ENCODE data around the gene CAP2.
A peak's percentile ranks its signal among the peaks of the same experiment; 100 is the strongest.

The CAP2 gene

GRCh38 chr6:17473554-17473953 lies 80.2 kb downstream of the CAP2 start:
- no peak for DNase-seq

GRCh38 chr6:17474289-17474688 lies 80.9 kb downstream of the CAP2 start:
- DNase-seq: no peak

GRCh38 chr6:17475606-17476244 lies 82.3 kb downstream of the CAP2 start:
- no peak for DNase-seq

DNA sequence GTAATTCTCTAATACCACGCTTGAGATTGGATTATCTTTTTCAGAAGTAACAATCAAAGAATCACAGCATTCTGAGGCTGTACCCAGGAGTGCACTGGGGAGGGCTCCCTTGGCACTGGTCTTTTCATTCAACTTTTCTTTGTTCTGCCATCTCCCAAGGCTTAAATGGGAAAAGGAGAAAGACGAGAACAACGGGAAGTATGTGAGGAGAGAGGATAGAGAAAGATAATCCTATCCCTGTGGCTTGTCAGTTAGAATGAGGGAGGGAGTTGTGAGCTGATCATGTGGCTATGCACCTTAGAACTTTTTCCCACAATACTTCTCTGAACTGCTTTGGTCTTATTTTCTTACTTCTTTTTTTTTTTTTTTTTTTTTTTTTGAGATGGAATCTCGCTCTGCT lies 83.1 kb downstream of the CAP2 start:
- DNase-seq: no peak

- no peak for DNase-seq
Measured at GRCh38 chr6:17477356-17477755, 84.0 kb downstream of the CAP2 start.

- DNase-seq: no peak
Measured at GRCh38 chr6:17478223-17478907, 85.0 kb downstream of the CAP2 start.

DNA sequence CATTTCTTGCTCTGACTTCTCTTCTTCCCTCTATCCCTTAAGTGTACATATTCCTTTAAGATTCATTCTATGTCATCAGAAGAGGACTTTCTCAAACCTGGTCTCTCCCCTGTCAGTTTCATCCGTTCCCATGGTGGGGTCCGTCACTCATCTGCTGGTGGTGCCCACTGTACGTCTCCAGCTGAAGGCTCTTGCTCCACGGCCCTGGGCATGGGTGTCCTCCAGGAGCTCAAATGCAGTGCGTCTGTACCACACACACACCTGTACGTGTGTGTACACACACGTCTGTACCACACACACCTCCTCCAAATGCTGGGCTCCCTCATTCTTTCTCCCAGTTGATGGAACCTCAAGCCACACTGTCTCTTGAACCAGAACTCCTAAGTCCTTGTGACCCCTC lies 85.6 kb downstream of the CAP2 start:
- no peak for DNase-seq

- DNase-seq: peak in 5 of 58 donors; percentile 10 to 17 (median 11)
Measured at GRCh38 chr6:17480476-17480875, 87.1 kb downstream of the CAP2 start.

DNA sequence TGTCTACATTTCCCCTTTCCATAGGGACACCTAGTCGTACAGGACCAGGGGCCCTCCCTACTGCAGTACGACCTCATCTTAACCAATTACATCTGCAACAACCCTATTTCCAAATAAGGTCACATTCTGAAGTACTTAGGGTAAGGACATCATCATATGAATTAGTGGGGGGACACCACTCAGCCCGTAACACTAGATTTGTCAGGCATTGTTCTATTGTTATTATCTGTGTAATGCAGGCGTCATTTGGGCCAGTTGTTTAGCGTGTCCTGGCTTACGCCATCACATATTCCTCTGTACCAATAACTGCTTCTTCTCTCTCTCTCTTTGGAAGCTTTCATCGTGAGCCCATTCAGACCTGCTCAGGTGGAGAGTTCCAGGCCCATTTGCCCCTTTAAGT lies 89.3 kb downstream of the CAP2 start:
- no peak for DNase-seq

DNA sequence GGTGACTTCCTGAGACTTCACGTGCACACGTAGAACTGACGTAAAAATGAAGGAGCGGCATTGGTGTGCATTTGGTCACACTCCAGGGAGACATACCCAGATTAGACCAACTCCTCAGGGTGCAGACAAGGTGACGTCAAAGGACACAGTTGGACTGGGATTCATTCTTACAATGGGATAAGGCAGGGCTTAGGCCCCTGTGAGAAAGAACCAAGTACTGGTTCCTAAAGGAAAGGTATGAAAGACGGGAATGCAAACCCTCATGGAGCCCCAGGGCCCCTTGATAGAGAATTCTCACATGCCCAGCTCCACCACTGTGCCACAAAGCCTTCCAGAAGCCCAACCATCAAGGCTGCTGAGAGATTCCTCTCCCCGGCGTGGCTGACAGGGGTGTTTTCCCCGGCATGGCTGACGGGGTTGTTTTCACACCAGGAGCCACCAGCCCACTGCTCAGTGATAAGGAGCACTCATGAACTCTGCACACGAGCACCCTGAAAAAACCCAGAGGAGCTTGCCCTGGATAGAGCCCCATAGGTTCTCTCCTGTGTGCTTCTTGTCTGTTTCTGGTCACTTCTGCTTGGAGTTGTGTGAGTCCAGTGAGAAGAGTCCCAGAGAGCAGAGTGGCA lies 90.1 kb downstream of the CAP2 start:
- no peak for DNase-seq

- DNase-seq: no peak
Measured at GRCh38 chr6:17484201-17484849, 90.9 kb downstream of the CAP2 start.

DNA sequence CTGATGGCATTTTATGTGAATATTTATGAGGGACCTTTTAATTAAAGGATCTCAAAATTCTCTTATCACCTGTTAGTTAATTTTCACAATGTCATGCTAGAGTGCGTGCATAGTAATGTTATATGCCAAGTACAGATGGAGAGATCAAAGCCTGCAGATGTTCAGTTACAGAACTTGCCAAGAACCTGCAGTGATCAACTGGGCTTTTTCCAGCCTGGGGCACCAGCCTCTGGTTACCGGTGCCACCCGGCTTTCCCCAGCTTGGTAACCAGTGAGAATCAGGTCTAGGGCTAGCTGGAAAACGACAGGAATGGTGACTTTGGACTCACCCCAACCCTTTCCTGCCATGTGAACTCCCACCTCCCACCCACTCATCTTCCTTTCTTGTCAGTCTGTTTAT lies 91.8 kb downstream of the CAP2 start:
- DNase-seq: no peak

DNA sequence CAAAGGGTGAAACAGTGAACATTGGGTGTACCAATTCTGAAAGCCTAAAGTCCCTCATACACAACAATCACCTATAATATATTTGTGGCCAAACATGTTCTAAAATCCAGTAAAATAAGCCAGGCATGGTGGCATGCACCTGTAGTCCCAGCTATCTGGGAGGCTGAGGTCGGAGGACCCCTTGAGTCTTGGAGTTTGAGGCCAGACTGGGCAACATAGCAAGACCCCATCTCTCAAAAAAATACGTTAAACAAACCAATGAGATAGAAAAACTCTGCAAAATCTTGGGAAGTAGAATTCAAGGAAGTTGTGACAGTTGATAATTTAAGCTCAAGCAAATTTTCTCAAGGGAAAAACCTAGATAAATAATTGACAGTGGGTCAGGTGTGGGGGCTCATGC lies 92.6 kb downstream of the CAP2 start:
- DNase-seq: no peak

DNA sequence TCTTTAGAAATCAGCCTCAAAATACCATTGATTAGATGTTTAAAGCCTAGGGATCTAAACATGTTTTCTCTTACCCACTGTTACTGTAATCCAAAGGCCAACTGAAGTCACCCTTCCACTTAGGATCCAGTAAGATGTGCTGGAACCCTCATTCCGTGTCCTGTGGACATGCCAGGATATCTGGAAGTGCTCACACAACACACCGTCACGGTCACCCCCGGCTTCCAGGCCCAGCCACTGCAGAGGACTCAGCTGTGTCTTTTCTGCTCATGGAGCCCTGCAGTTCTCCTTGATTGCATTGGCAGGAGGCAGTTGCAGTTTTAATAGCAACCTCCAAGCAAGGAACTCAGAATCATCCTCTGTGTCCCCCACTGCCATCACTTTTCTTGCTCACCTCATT lies 93.3 kb downstream of the CAP2 start:
- DNase-seq: no peak

DNA sequence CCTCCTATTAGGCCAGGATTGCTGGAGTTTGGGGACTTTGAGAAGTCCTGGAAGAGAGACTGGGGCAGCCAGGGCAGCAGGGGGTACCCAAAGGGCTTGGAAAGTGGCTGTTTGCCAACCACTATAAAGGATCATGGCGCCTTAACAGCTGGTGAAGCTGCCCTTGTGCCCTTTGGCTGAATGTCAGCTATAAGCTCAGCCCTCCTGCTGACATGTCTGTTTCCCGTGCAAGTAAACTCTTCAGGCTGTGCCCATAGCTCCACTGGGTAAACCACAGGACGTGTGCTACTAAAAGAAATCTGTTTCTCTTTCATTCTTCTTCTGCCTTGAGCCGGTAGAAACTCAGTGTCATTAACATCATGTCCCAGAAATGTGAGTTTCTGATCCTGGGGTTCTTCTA lies 97.3 kb downstream of the CAP2 start:
- no peak for DNase-seq

DNA sequence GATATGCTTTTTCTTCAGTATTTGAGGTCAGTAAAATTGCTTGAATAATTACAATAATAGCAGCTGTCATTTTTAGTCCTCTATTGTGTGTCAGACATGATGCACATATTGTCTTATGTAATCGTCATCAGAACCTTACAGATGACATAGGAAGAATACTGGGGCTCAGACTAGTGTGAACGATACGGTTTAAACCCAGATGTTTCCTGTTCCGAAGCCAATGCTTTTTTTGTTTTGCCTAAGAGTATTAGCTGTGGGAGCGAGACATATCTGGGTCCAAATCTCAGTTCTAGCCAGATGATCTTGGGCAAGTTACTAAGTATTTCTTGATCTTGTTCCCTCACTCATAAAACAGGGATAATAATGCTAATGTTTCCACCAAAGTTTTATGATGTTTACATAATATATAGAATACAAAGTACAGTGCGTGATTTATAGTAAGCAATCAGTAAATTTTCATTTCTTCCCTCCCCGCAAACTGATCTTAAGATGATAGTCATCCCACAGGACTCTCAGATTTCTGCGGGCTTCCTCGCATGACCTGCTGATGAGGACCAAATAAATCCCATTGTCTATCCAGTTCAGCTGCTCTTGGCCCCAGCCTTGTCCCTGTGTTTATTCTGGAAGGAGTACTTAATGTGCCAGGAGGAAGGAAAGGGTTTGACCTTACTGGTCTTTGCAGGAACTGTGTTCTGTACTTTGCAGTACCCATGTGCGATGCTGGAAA lies 98.2 kb downstream of the CAP2 start:
- no peak for DNase-seq

GRCh38 chr6:17492350-17492749 lies 99.0 kb downstream of the CAP2 start:
- no peak for DNase-seq

DNA sequence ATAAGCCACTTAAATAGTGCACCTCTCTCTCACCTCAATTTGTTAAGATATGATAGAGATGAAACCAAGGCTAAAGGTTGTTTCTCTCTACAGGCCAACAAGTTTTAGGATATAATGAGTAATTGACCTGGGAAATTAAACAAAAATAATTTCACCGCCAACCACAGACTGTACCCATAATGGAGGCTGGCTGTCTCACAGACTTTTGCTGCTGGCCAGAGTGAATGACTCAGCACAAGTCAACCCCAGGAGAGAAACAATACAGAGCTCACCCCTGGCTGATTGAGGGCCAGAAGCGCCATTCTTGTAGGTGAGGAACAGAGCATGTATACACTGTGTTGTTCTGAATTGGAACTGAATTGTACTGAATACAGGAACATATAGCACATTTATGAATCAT lies 99.9 kb downstream of the CAP2 start:
- DNase-seq: no peak

GRCh38 chr6:17494177-17494576 lies 100.8 kb downstream of the CAP2 start:
- no peak for DNase-seq

GRCh38 chr6:17494919-17495318 lies 101.5 kb downstream of the CAP2 start:
- no peak for DNase-seq

GRCh38 chr6:17497535-17498095 lies 104.2 kb downstream of the CAP2 start:
- DNase-seq: no peak
